GM12891 (cell line): ENCODE data around the gene DIS3L2.
"Not testable (repeated sequence)": the region's sequence is repeated elsewhere in the genome, so short reads cannot be mapped to it uniquely, and the experiment has no call there.

Experiments used
- DNase-seq: peaks from one replicate; pipeline ENCODE4 v3.0.0; 2011; ENCODE audit warnings: low spot score; ENCODE audit not compliant: insufficient read length
- FAIRE-seq: peaks from 2 replicates; lab custom pipeline; 2011; peaks lifted over from hg19 to GRCh38; lab: Jason Lieb, UNC
- PAX5 ChIP-seq: IDR thresholded peaks from 2 replicates; pipeline ENCODE4 v1.6.1; 2011; ENCODE audit warnings: low read length, moderate library complexity, mild to moderate bottlenecking; ENCODE audit not compliant: insufficient read depth, severe bottlenecking
- POLR2A ChIP-seq: IDR thresholded peaks from 2 replicates; pipeline ENCODE4 v1.6.1; 2011; ENCODE audit warnings: low read depth, low read length, control low read depth
- POLR2AphosphoS5 ChIP-seq: IDR thresholded peaks from 2 replicates; pipeline ENCODE4 v1.6.1; 2011; ENCODE audit warnings: low read depth, low read length, control low read depth
- POU2F2 ChIP-seq: IDR thresholded peaks from 2 replicates; pipeline ENCODE4 v1.6.1; 2011; ENCODE audit warnings: low read depth, mild to moderate bottlenecking, control low read depth, low read length, moderate library complexity
- SPI1 ChIP-seq: IDR thresholded peaks from 2 replicates; pipeline ENCODE4 v1.6.1; 2011; ENCODE audit warnings: low read depth, low read length, control low read depth
- TAF1 ChIP-seq: IDR thresholded peaks from 2 replicates; pipeline ENCODE4 v1.6.1; 2011; ENCODE audit warnings: low read depth, low read length, control low read depth

The DIS3L2 gene

GRCh38 chr2:231935207-231935524 is 26.3 kb upstream of the DIS3L2 start:
- DNase-seq (no peak), FAIRE-seq (no peak)
- TF ChIP-seq PAX5 (no peak), POLR2AphosphoS5 (no peak), POU2F2 (no peak), TAF1 (no peak), SPI1 (no peak), POLR2A (no peak)

GRCh38 chr2:231935815-231936214 is 25.7 kb upstream of the DIS3L2 start:
- FAIRE-seq = no peak
- TF ChIP-seq POLR2AphosphoS5 (no peak), POLR2A (no peak), TAF1 (no peak), SPI1 (no peak), POU2F2 (no peak), PAX5 (no peak)

GRCh38 chr2:231936491-231936890 is 25.0 kb upstream of the DIS3L2 start:
- TF ChIP-seq POU2F2 (no peak), SPI1 (no peak), POLR2AphosphoS5 (no peak), TAF1 (no peak), PAX5 (no peak), POLR2A (no peak)
- no peak for FAIRE-seq

More at GRCh38 chr2:231935815-231936214, 25.7 kb upstream of the DIS3L2 start:
- no peak for DNase-seq

GRCh38 chr2:231937057-231937456 is 24.5 kb upstream of the DIS3L2 start:
- TF ChIP-seq PAX5 (no peak), POU2F2 (no peak)
- no peak for FAIRE-seq

More at GRCh38 chr2:231936491-231936890, 25.0 kb upstream of the DIS3L2 start:
- DNase-seq = no peak

GRCh38 chr2:231939022-231939421 is 22.5 kb upstream of the DIS3L2 start:
- TF ChIP-seq PAX5 (no peak), TAF1 (no peak), SPI1 (no peak), POLR2A (no peak), POU2F2 (no peak), POLR2AphosphoS5 (no peak)
- DNase-seq = no peak
- FAIRE-seq = no peak

More at GRCh38 chr2:231937057-231937456, 24.5 kb upstream of the DIS3L2 start:
- DNase-seq = no peak

GRCh38 chr2:231940795-231941194 is 20.7 kb upstream of the DIS3L2 start:
- TF ChIP-seq POU2F2 (no peak), SPI1 (no peak), POLR2AphosphoS5 (no peak), PAX5 (no peak), TAF1 (no peak)
- FAIRE-seq (no peak), DNase-seq (no peak)

GRCh38 chr2:231941673-231942072 is 19.8 kb upstream of the DIS3L2 start:
- no peak for DNase-seq
- FAIRE-seq = no peak
- TF ChIP-seq POU2F2 (no peak), POLR2AphosphoS5 (no peak), POLR2A (no peak), SPI1 (no peak), PAX5 (no peak), TAF1 (no peak)

- no peak for FAIRE-seq
- DNase-seq = no peak
- TF ChIP-seq TAF1 = no peak
- no peak for TF ChIP-seq POU2F2
Observed at GRCh38 chr2:231942180-231942579, 19.3 kb upstream of the DIS3L2 start.

- TF ChIP-seq POU2F2 (no peak), SPI1 (no peak), PAX5 (no peak), TAF1 (no peak), POLR2AphosphoS5 (no peak), POLR2A (no peak)
- FAIRE-seq (no peak), DNase-seq (no peak)
Observed at GRCh38 chr2:231946241-231946814, 15.2 kb upstream of the DIS3L2 start.

- not testable (repeated sequence) for DNase-seq, FAIRE-seq
Observed at GRCh38 chr2:231947112-231947511, 14.4 kb upstream of the DIS3L2 start.

GRCh38 chr2:231947694-231948093 is 13.8 kb upstream of the DIS3L2 start:
- DNase-seq (no peak), FAIRE-seq (no peak)
- TF ChIP-seq POLR2A (no peak), POU2F2 (no peak), PAX5 (no peak), POLR2AphosphoS5 (no peak), SPI1 (no peak), TAF1 (no peak)
